ENCODE measurements around the gene ANKMY1. TPM values are rescaled to one million over a fixed set of nuclear protein-coding genes. Genes with fewer than 3 reads are reported as not detected.

The ANKMY1 gene
- polyA plus RNA-seq, 1 experiment, result 2.9 TPM

- POLR2A ChIA-PET, result no interaction called here
- H3K4me3 ChIP-seq (ENCODE audit: low read depth, low read length), result no peak overlapping the region
- no peak for DNase-seq (ENCODE audit: low read depth, low spot score)
- no peak overlapping the region for H3K27ac ChIP-seq (ENCODE audit: low read depth, low read length)
- CTCF ChIA-PET, result interaction anchor here (0.8 kb wide), 1 partner anchor 81 kb away, joined by 3 read pairs; no protein-coding TSS in a partner anchor
- no peak for TF ChIP-seq CTCF (IDR thresholded peaks at IDR 0.05; ENCODE audit: low read depth, low read length)
- no peaks in the 10 kb centered on the region; the same call in 1 of the 2 replicates for H3K9me3 ChIP-seq (ENCODE audit: control insufficient read depth, insufficient read depth, low read length)
- no peaks in the 10 kb centered on the region for H3K27me3 ChIP-seq (ENCODE audit: control insufficient read depth, insufficient read depth, low read length)
These were observed 37.0 kb upstream of the ANKMY1 start for GRCh38 chr2:240594511-240595380.

GRCh38 chr2:240593703-240594451 lies 36.1 kb upstream of the ANKMY1 start:
- no peak for DNase-seq (ENCODE audit: low read depth, low spot score)
- H3K27me3 ChIP-seq (ENCODE audit: control insufficient read depth, insufficient read depth, low read length), result no peaks in the 10 kb centered on the region
- no peak for TF ChIP-seq CTCF (IDR thresholded peaks at IDR 0.05; ENCODE audit: low read depth, low read length)
- POLR2A ChIA-PET, result no interaction called here
- H3K27ac ChIP-seq (ENCODE audit: low read depth, low read length), result no peak overlapping the region
- no peak overlapping the region for H3K4me3 ChIP-seq (ENCODE audit: low read depth, low read length)
- CTCF ChIA-PET, result interaction anchor here (0.8 kb wide), 1 partner anchor 80 kb away, joined by 3 read pairs; no protein-coding TSS in a partner anchor
- no peaks in the 10 kb centered on the region; the same call in 1 of the 2 replicates for H3K9me3 ChIP-seq (ENCODE audit: control insufficient read depth, insufficient read depth, low read length)

- Histone ChIP-seq H3K9me3 (ENCODE audit: control insufficient read depth, insufficient read depth, low read length) (no peaks in the 10 kb centered on the region), H3K27ac (ENCODE audit: low read depth, low read length) (no peak overlapping the region), H3K4me3 (ENCODE audit: low read depth, low read length) (no peak overlapping the region), H3K27me3 (ENCODE audit: control insufficient read depth, insufficient read depth, low read length) (no peaks in the 10 kb centered on the region)
- POLR2A ChIA-PET, result no interaction called here
- DNase-seq (ENCODE audit: low read depth, low spot score), result no peak
- CTCF ChIA-PET, result no interaction called here
- no peak for TF ChIP-seq CTCF (IDR thresholded peaks at IDR 0.05; ENCODE audit: low read depth, low read length)
These were observed 35.4 kb upstream of the ANKMY1 start for GRCh38 chr2:240593026-240593702.

- no peaks in the 10 kb centered on the region for H3K9me3 ChIP-seq (ENCODE audit: control insufficient read depth, insufficient read depth, low read length)
- H3K27ac ChIP-seq (ENCODE audit: low read depth, low read length), result no peak overlapping the region
- ChIA-PET POLR2A (no interaction called here), CTCF (no interaction called here)
- no peak for DNase-seq (ENCODE audit: low read depth, low spot score)
- no peak for TF ChIP-seq CTCF (IDR thresholded peaks at IDR 0.05; ENCODE audit: low read depth, low read length)
- no peak overlapping the region for H3K4me3 ChIP-seq (ENCODE audit: low read depth, low read length)
- H3K27me3 ChIP-seq (ENCODE audit: control insufficient read depth, insufficient read depth, low read length), result no peaks in the 10 kb centered on the region
These were observed 34.0 kb upstream of the ANKMY1 start for GRCh38 chr2:240591784-240592183.

Measured in AG04450 (cell line).